CD14-positive monocyte (primary cell): ENCODE data around the gene DENND4B. TPM values are rescaled to one million over a fixed set of nuclear protein-coding genes. Genes with fewer than 3 reads are reported as not detected.

Experiments
- DNase-seq, 3 donors: peaks; one replicate each; pipeline ENCODE4 v3.0.0-alpha.2; 2011 to 2022
- H2AFZ ChIP-seq: 2 replicates; pipeline ENCODE4 v1.6.0; 2012; ENCODE audit warnings: mild to moderate bottlenecking, low read depth, low read length, inconsistent platforms; ENCODE audit not compliant: insufficient read depth, poor library complexity, severe bottlenecking
- H3K27ac ChIP-seq, 2 donors: 1 replicate in 1 of 2; 2 replicates in 1 of 2; pipeline ENCODE4 v1.5.1; 2012 to 2013; ENCODE audit warnings: low read length in 2 of 2, control low read depth in 1 of 2, inconsistent platforms in 1 of 2, low read depth in 1 of 2, mild to moderate bottlenecking in 1 of 2
- H3K27me3 ChIP-seq, 2 donors: one replicate each; pipeline versions ENCODE4 v1.6.0 to v1.6.1; 2011 to 2013; ENCODE audit warnings: low read length in 2 of 2; ENCODE audit not compliant: control insufficient read depth in 2 of 2, insufficient read depth in 2 of 2
- H3K36me3 ChIP-seq, 2 donors: replicated peaks in 1 of 2; 1 replicate in 1 of 2; 2 replicates in 1 of 2; pipeline versions ENCODE4 v1.5.1 to v1.6.1; 2012 to 2013; ENCODE audit warnings: low read length in 2 of 2, control low read depth in 1 of 2, inconsistent platforms in 1 of 2, mild to moderate bottlenecking in 1 of 2; ENCODE audit not compliant: insufficient read depth in 2 of 2, control insufficient read depth in 1 of 2
- H3K4me1 ChIP-seq, 2 donors: 1 replicate in 1 of 2; 2 replicates in 1 of 2; pipeline versions ENCODE4 v1.5.1 to v1.6.1; 2012 to 2013; ENCODE audit warnings: low read length in 2 of 2, control low read depth in 1 of 2, inconsistent platforms in 1 of 2, mild to moderate bottlenecking in 1 of 2, moderate library complexity in 1 of 2; ENCODE audit not compliant: insufficient read depth in 2 of 2, control insufficient read depth in 1 of 2
- H3K4me2 ChIP-seq: replicated peaks from 2 replicates; pipeline ENCODE3; 2012; ENCODE audit warnings: low read length, moderate library complexity, mild to moderate bottlenecking; ENCODE audit not compliant: poor library complexity, severe bottlenecking; ENCODE audit errors: extremely low read depth
- H3K4me3 ChIP-seq, 3 experiments: fragments of 200-600 bp in 1 of 3; sonication (generic) in 1 of 3; replicated peaks in 1 of 3; 1 replicate in 2 of 3; 2 replicates in 1 of 3; pipeline ENCODE4 v1.5.1; 2011 to 2013; ENCODE audit warnings: low read length in 3 of 3, mild to moderate bottlenecking in 3 of 3, control low read depth in 2 of 3, low read depth in 2 of 3, inconsistent platforms in 1 of 3, moderate library complexity in 1 of 3
- H3K79me2 ChIP-seq: 2 replicates; pipeline ENCODE4 v1.6.0; 2012; ENCODE audit warnings: mild to moderate bottlenecking, control low read depth, inconsistent platforms, low read length, moderate library complexity; ENCODE audit not compliant: insufficient read depth
- H3K9ac ChIP-seq: 2 replicates; pipeline ENCODE4 v1.6.0; 2017; ENCODE audit warnings: low read length, mild to moderate bottlenecking; ENCODE audit not compliant: insufficient read depth, poor library complexity, severe bottlenecking
- H3K9me3 ChIP-seq, 2 donors: replicated peaks in 1 of 2; 1 replicate in 1 of 2; 2 replicates in 1 of 2; pipeline versions ENCODE4 v1.5.1 to v1.6.1; 2012 to 2013; ENCODE audit warnings: low read length in 2 of 2, control low read depth in 1 of 2; ENCODE audit not compliant: control insufficient read depth in 1 of 2, insufficient read depth in 1 of 2
- H4K20me1 ChIP-seq: 2 replicates; pipeline ENCODE4 v1.6.0; 2012; ENCODE audit warnings: mild to moderate bottlenecking, low read length, control low read depth, moderate library complexity; ENCODE audit not compliant: insufficient read depth
- H3K27ac Mint-ChIP-seq, 7 donors: one replicate each; pipeline ENCODE4 v1.8.0; 2020; ENCODE audit warnings: mild to moderate bottlenecking in 7 of 7, mixed read lengths in 7 of 7, moderate library complexity in 6 of 7, inconsistent platforms in 2 of 7
- H3K27me3 Mint-ChIP-seq, 3 donors: one replicate each; pipeline ENCODE4 v1.8.0; 2021 to 2022; ENCODE audit warnings: low read depth in 3 of 3, mild to moderate bottlenecking in 3 of 3, mixed read lengths in 3 of 3, moderate library complexity in 3 of 3, inconsistent platforms in 1 of 3
- H3K36me3 Mint-ChIP-seq, 2 donors: one replicate each; pipeline ENCODE4 v1.8.0; 2020; ENCODE audit warnings: mixed read lengths in 2 of 2, inconsistent platforms in 1 of 2, mild to moderate bottlenecking in 1 of 2
- H3K4me1 Mint-ChIP-seq: one replicate; pipeline ENCODE4 v1.8.0; 2020; ENCODE audit warnings: mild to moderate bottlenecking, mixed read lengths
- H3K4me3 Mint-ChIP-seq, 2 donors: one replicate each; pipeline ENCODE4 v1.8.0; 2020; ENCODE audit warnings: mild to moderate bottlenecking in 2 of 2, mixed read lengths in 2 of 2, moderate library complexity in 1 of 2
- H3K9me3 Mint-ChIP-seq, 7 donors: one replicate each; pipeline ENCODE4 v1.8.0; 2020 to 2022; ENCODE audit warnings: mixed read lengths in 7 of 7, mild to moderate bottlenecking in 6 of 7, moderate library complexity in 6 of 7, inconsistent platforms in 2 of 7
- CTCF ChIP-seq: fragments of 200-600 bp; IDR thresholded peaks from one replicate; pipeline ENCODE4 v1.8.0; 2022; ENCODE audit warnings: antibody characterized with exemption, mild to moderate bottlenecking
- WGBS: methylation state at CpG from one replicate; pipeline ENCODE4 v1.1.5; 2013; ENCODE audit warnings: missing lambda C conversion rate; ENCODE audit not compliant: insufficient coverage; 5-methylcytosine and 5-hydroxymethylcytosine counted together
- intact Hi-C, 2 donors: fragments of 100-400 bp; cut with micrococcal nuclease; formaldehyde crosslinking; loops; one replicate each; pipeline versions ENCODE4 v1.15.0 to v1.15.1; 2023
- polyA plus RNA-seq, 3 donors: library from polyadenylated mRNA; depleted of rRNA in 1 of 3; unstranded in 2 of 3; stranded (reverse) in 1 of 3; fragments of 300-500 nt in 2 of 3; fragments of >200 nt in 1 of 3; fragmentation: Illumina TruSeq in 2 of 3; gene quantifications; 1 replicate in 2 of 3; 2 replicates in 1 of 3; pipeline ENCODE4 v1.2.3, GENCODE V29; 2012 to 2021

The DENND4B gene
- polyA plus RNA-seq, 3 donors, result 7.8 to 324 (median 10.9) TPM

GRCh38 chr1:153886127-153886526, 60.4 kb downstream of the DENND4B start:
- no peak overlapping the region for H3K27ac Mint-ChIP-seq
- Histone ChIP-seq H3K4me3 (no peak overlapping the region), H3K9me3 (no peaks in the 10 kb centered on the region), H2AFZ (no peak overlapping the region), H3K27ac (no peak overlapping the region), H3K4me2 (no peak overlapping the region), H3K27me3 (no peaks in the 10 kb centered on the region), H3K9ac (no peak overlapping the region), H3K4me1 (peaks cover 10 to 24% of the 10 kb centered on the region in 2 donors), H3K79me2 (peaks cover 95% of the 10 kb centered on the region), H4K20me1 (peaks cover 96% of the 10 kb centered on the region), H3K36me3 (peaks cover 7 to 26% of the 10 kb centered on the region in 2 donors)
- no peaks in the 10 kb centered on the region for H3K9me3 Mint-ChIP-seq
- no peak for DNase-seq
- no peaks in the 10 kb centered on the region for H3K27me3 Mint-ChIP-seq
- TF ChIP-seq CTCF, result no peak
- 100% methylated on average over 1 of the region's 3 CpGs for WGBS
- peaks cover 13% of the 10 kb centered on the region for H3K4me1 Mint-ChIP-seq
- H3K4me3 Mint-ChIP-seq, result no peak overlapping the region
- peaks cover 28 to 59% of the 10 kb centered on the region in 2 donors for H3K36me3 Mint-ChIP-seq
- intact Hi-C loops, result no loop called here

GRCh38 chr1:153883223-153883622, 63.3 kb downstream of the DENND4B start:
- peaks cover 18 to 20% of the 10 kb centered on the region in 2 donors for H3K4me1 ChIP-seq
- H4K20me1 ChIP-seq, result peaks cover 96% of the 10 kb centered on the region
- H2AFZ ChIP-seq, result no peak overlapping the region
- peaks cover 7 to 8% of the 10 kb centered on the region in 2 donors for H3K36me3 ChIP-seq
- Mint-ChIP-seq H3K27ac (no peak overlapping the region), H3K36me3 (peaks cover 15 to 46% of the 10 kb centered on the region in 2 donors), H3K27me3 (peaks cover 0 to 3% (median 0%) of the 10 kb centered on the region in 3 donors), H3K4me1 (peaks cover 4% of the 10 kb centered on the region), H3K4me3 (no peak overlapping the region), H3K9me3 (no peaks in the 10 kb centered on the region)
- peaks cover 95% of the 10 kb centered on the region for H3K79me2 ChIP-seq
- H3K9ac ChIP-seq, result no peak overlapping the region
- no peak for DNase-seq
- no peaks in the 10 kb centered on the region for H3K9me3 ChIP-seq
- TF ChIP-seq CTCF, result no peak
- WGBS, result 100% methylated on average over 2 of the region's 4 CpGs
- H3K4me3 ChIP-seq, result no peak overlapping the region
- intact Hi-C loops, result loop anchor here in 1 of 2 donors (5.0 kb wide), 1 partner anchor 36 kb away; no protein-coding TSS in a partner anchor
- H3K27me3 ChIP-seq, result no peaks in the 10 kb centered on the region
- no peak overlapping the region for H3K27ac ChIP-seq
- H3K4me2 ChIP-seq, result no peak overlapping the region
